Fibroblast of skin of right quadriceps (primary cell): ENCODE measurements around the gene HELT.
A peak's percentile ranks its signal among the peaks of the same experiment; 100 is the strongest.
"Not testable (repeated sequence)": the region's sequence is repeated elsewhere in the genome, so short reads cannot be mapped to it uniquely, and the experiment has no call there.

Experiments
- DNase-seq: peaks from one replicate; pipeline ENCODE4 v3.0.0-alpha.2; 2013

Gene HELT, protein sequence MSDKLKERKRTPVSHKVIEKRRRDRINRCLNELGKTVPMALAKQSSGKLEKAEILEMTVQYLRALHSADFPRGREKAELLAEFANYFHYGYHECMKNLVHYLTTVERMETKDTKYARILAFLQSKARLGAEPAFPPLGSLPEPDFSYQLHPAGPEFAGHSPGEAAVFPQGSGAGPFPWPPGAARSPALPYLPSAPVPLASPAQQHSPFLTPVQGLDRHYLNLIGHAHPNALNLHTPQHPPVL

GRCh38 chr4:185017964-185018772 is at the start of gene HELT:
TSS of gene HELT (plus strand) at chr4:185018490. CDS start at chr4:185018929, 439 bp downstream.
- no peak for DNase-seq

DNA sequence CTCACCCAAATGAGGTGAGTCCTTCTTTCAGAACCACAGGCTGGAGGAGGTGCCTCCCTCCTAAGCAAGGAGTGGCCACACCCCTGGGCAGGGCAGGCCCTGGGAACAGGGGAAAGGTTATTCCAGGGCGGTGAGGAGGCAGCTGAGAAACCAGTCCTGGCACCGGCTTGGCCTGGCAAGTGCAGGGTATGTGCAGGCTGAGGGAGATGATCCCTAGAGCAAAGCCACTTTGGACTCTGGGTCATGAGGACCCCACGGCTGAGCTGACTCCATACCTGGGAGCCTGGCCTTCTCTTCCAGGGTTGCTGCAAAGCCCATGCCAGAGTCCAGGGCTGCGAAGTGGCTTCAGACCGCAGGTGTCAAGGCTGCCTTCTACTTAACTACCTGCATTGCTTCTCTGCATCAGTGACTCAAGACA is 49.5 kb upstream of the HELT start:
- DNase-seq = no peak

DNA sequence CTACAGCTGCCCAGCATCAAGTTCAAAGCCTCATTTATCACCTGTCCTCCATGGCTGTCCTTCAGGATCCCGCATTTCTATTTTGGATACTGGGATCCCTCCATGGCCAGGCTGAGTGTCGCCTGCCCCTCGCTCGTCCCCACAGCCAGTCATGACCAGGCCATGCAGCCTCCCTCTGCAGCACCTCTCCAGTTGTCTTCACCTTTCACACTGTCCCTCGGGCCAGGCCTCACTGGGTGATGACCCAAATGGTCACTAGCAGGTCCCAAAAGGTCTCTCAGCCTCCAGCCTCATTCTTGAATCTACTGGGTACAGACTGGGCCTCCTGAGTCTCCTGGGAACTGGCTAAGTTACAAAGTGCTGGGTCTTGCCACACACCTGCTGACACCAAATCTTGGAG is 48.7 kb upstream of the HELT start:
- no peak for DNase-seq

- DNase-seq = no peak
These were observed 45.3 kb upstream of the HELT start for GRCh38 chr4:184972991-184973390.

- not testable (repeated sequence) for DNase-seq
These were observed 41.9 kb upstream of the HELT start for GRCh38 chr4:184976348-184976747.

DNA sequence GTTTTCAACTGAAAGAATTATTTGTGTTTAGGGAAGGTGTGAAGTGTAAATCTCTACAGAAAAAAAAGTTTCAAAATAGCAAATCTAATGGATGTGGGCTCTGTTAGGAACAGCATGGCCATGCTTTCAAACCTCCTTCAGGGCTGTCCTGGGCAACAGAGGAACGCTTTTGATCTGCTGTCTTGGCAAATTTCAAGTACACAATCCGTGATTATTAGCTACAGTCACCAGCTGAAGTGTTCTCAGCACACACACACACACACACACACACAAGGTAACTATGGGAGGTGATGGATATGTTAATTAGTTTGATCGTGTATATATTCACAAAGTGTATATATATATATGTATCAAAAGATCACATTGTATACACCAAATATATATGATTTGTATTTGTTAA is 40.5 kb upstream of the HELT start:
- no peak for DNase-seq

DNA sequence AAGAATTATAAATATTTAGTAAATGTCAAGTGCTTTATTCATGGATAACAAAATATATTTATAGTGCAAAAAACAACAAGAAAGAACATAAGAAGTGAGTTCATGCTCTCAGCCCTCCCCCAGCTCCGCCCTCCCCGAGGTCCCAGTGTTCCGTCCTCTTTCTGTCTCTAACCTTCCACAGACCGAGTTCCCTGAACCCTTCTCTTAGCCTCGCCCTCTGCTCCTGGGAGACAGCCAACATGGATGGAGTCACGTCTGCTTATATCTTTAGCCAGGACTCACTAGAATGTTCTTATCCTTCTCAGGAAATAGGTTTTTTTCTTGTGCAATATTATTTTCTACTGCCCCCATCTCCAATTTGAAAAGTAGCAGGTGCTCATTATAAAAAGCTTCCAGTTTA is 40.1 kb upstream of the HELT start:
- DNase-seq = no peak

DNA sequence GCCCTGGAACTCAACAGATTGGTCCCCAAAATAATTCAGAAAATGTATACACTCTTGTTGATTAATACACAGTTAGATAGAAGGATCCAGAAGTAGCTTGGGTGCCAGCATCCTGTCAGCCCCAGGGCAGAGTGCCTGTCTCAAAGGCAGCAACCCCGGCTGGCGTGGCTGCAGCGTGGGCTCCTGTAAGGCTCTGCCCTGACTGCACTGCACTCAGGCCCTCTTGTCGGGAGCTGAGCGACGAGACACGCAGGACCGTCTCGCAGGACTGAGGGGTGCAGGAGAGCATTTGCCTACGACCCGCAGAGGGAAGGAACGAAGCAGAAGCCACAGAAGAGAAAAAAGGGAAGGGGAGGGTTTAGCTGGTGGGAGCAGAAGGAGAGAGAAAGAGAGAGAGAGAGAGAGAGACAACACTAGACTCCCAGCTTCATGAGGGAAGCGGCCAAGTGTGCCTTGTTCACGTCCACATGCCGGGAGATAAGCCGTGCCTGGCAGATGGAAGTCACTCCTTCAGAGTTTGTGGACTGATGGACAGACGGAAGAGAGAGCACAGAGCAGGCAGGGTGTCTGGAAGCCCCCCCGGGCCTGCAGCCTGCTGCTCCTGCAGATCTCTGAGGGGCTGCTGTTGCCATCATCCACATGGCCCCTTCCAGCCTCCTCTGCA is 38.7 kb upstream of the HELT start:
- DNase-seq = no peak

- no peak for DNase-seq
These were observed 38.0 kb upstream of the HELT start for GRCh38 chr4:184980261-184980660.

DNA sequence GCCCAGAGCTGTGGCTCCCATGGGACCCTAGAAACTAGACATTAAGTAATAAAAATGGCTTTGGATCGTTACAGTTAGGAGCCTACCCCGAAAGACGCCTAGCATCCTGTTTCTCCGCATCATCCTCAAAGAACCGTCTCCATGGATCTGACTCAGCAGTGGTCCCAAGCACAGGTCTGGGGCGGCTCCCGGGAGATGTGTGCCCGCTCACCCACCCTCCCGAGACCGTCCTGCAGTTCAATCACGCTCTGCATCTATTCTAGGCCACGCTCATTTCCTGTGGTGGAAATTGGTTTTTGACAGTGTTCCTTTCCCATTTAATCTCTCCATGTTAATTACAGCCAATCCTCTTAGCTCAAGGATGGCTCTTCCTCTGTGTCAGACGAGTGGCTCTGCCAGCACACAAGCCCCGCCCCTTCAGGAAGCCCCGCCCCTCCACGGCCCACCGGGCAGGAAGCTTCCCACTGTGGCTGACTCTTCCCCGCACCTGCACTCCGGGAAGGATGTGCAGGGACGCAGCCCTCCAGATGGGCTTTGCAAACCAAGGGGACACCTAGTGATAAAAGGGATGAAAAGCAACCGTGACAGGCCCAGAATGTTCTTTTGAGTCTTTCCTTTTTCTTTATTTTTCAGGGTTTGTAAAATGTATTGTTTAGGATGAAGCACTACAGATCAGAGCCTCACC is 34.5 kb upstream of the HELT start:
- peak; percentile 29 for DNase-seq

- DNase-seq = no peak
These were observed 30.7 kb upstream of the HELT start for GRCh38 chr4:184987493-184988031.

DNA sequence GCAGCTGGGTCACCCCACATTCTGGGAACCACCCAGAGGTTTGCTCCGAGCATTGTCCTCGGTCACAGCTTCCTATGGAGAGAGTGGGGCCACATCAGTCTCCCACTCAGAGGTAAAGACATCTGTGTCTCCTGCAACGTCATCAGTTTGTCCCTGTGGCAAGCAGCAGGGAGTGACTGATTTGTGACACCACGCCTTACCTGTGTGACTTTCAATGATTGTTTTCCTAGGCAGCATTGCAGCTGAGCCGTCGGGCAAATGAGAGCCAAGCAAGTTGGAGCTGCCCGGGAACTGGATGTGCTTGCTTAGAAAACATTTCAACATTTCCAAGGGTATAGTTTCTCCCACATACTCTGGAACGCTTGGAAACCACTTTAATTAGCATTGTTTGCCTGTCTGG is 29.7 kb upstream of the HELT start:
- DNase-seq = no peak

- DNase-seq = not testable (repeated sequence)
These were observed 29.0 kb upstream of the HELT start for GRCh38 chr4:184989283-184989682.

DNA sequence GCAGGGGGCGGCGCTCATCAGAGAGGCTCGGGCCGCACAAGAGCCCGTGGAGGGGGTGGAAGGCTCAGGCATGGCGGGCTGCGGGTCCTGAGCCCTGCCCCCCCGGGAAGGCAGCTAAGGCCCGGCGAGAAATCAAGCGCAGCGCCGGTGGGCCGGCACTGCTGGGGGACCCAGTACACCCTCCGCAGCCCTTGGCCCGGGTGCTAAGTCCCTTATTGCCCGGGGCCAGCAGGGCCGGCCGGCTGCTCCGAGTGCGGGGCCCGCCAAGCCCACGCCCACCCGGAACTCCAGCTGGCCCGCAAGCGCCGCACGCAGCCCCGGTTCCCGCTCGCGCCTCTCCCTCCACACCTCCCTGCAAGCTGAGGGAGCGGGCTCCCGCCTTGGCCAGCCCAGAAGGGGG is 28.2 kb upstream of the HELT start:
- not testable (repeated sequence) for DNase-seq

- DNase-seq = no peak
These were observed 26.4 kb upstream of the HELT start for GRCh38 chr4:184991860-184992259.

GRCh38 chr4:184992422-184992821 is 25.9 kb upstream of the HELT start:
- no peak for DNase-seq

DNA sequence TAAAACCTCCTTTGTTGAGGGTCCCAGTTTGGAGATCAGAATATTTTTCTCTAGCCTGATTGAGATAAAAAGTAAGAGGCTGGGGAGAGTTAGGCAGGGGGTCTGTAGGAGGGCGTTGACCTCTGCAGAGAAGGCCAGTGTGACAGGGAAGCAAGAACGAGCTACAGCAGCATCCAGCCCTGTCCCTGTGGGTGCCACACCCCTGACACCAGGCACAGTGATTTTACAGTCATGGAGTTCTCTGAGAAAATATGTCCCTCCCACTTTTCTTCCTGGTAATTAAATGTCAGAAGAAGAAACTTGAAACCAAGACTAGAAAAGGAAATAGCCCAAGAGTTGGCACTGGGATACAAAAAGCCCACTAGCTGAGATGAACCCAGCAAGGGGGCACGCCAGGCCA is 25.0 kb upstream of the HELT start:
- no peak for DNase-seq

DNA sequence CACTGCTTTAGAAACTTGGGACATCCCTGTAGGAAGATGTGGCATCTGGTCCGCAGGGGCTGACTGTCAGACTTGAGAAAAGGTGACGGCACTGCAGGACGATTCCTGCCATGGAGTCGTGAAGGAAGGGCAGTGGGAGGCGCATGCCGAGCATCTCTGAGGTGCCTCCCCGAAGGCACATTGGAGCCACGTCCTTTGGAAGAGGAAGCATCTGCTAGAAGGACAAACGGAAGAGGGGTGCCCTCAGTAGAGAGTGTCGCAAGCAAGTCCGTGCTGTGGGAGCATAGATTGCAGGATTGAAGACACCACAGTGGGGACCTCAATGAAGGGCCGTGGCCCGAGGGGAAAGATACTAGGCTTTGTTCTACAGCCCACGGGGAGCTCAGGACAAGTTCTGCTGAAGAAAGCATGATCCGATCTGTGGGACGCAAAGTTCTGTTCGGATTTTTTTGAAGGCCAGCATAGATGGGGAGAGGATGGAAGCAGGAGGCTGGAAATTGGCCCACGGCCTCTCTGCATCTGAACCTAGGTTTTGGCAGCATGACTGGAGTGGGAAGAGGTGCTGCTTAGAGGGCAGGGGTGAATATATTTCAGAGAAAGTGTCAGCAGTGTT is 24.2 kb upstream of the HELT start:
- DNase-seq = no peak

GRCh38 chr4:184994623-184995010 is 23.7 kb upstream of the HELT start:
- no peak for DNase-seq

DNA sequence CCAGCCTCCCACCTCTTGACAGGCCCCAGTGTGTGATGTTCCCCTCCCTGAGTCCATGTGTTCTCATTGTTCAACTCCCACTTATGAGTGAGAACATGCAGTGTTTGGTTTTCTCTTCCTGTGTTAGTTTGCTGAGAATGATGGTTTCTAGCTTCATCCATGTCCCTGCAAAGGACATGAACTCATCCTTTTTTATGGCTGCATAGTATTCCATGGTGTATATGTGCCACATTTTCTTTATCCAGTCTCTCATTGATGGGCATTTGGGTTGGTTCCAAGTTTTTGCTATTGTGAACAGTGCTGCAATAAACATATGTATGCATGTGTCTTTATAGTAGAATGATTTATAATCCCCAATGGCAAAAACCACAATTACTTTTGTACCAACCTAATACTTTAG is 20.6 kb upstream of the HELT start:
- not testable (repeated sequence) for DNase-seq

DNA sequence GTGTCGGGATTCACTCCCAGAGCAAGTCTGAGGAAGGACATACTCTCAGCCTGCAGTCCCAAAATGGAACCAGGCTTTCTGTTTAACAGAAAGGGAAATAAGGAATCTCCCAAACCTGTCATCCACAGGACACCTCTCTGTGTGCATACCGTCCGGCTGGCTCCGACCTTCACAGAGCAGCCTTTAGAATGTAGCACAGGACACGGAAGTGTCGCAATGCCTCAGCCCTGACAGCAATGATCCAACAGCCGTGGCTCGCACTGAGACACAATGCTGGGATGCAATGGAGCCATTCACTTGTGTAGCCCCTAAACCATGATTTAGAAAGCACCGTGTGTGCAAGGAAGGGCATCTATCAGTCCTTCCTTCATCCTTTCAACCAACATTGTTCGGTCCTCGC is 15.5 kb upstream of the HELT start:
- no peak for DNase-seq

DNA sequence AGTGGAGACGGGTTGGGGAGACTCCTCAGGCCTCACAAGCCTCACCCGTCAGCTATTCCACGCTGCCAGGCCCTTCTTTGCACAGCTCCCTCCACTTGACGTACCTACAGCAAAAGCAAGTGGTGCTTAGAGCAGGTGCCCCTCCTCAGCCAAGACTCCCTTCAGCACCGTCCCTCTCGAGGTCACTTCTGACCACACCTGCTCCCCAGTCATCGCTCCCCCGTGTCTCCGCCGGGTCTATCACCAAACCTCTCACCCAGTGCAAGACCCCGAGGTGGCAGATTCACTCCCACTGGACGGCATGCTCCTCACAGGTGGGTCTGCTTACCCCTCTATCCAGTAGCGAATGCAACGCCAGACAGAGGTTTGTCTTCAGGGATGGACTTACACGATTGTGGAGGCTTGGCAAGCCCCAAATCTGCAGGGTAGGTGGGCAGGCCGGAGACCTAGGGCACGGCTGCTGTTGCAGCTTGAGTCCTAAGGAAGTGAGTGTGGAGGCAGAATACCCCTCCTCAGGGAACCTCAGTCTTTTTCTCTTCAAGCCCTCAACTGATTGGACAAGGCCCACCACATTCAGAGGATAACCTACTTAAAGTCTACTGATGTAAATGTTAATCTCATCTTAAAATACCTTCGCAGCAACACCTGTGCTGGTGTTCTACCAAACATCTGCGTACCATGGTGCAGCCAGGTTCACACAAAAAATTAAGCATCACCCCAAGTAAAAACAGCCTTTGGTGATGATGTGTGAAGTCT is 14.5 kb upstream of the HELT start:
- DNase-seq = no peak
